ENCODE results near the gene LEMD3. TPM values are rescaled to one million over a fixed set of nuclear protein-coding genes. Genes with fewer than 3 reads are reported as not detected.

The LEMD3 gene
- total RNA-seq, 1 donor from 2014 or later, result 35.8 TPM

GRCh38 chr12:65188179-65188701 lies 18.9 kb downstream of the LEMD3 start:
- Histone ChIP-seq H3K9me3 (no peaks in the 10 kb centered on the region), H3K4me1 (peaks cover 44% of the 10 kb centered on the region), H3K36me3 (no peaks in the 10 kb centered on the region), H3K27me3 (no peaks in the 10 kb centered on the region), H3K27ac (no peak overlapping the region), H3K4me3 (no peak overlapping the region)
- no peak for DNase-seq (ENCODE audit: extremely low spot score in 2 of 2)
- intact Hi-C loops (cut with DNase I), result no loop called here
- TF ChIP-seq POLR2A (IDR thresholded peaks at IDR 0.05) (no peak), CTCF (IDR thresholded peaks at IDR 0.05) (no peak), POLR2AphosphoS5 (IDR thresholded peaks at IDR 0.05; ENCODE audit: insufficient read depth in 1 of 2, low read depth in 1 of 2) (no peak)

GRCh38 chr12:65189028-65189718 lies 19.8 kb downstream of the LEMD3 start:
- no peak for TF ChIP-seq POLR2AphosphoS5 (IDR thresholded peaks at IDR 0.05; ENCODE audit: insufficient read depth in 1 of 2, low read depth in 1 of 2)
- no peak for TF ChIP-seq POLR2A (IDR thresholded peaks at IDR 0.05)
- no peak for TF ChIP-seq CTCF (IDR thresholded peaks at IDR 0.05)
- Histone ChIP-seq H3K4me3 (no peak overlapping the region), H3K27me3 (no peaks in the 10 kb centered on the region), H3K36me3 (no peaks in the 10 kb centered on the region), H3K9me3 (no peaks in the 10 kb centered on the region), H3K4me1 (peaks cover 44% of the 10 kb centered on the region), H3K27ac (no peak overlapping the region)
- intact Hi-C loops (cut with DNase I), result no loop called here
- DNase-seq (ENCODE audit: extremely low spot score in 2 of 2), result no peak

GRCh38 chr12:65192963-65193516 lies 23.7 kb downstream of the LEMD3 start:
- Histone ChIP-seq H3K9me3 (no peaks in the 10 kb centered on the region), H3K36me3 (no peaks in the 10 kb centered on the region), H3K4me3 (no peak overlapping the region), H3K27ac (no peak overlapping the region), H3K27me3 (no peaks in the 10 kb centered on the region), H3K4me1 (peaks cover 41% of the 10 kb centered on the region)
- no peak for DNase-seq (ENCODE audit: extremely low spot score in 2 of 2)
- intact Hi-C loops (cut with DNase I), result no loop called here
- TF ChIP-seq POLR2A (IDR thresholded peaks at IDR 0.05) (no peak), POLR2AphosphoS5 (IDR thresholded peaks at IDR 0.05; ENCODE audit: insufficient read depth in 1 of 2, low read depth in 1 of 2) (no peak), CTCF (IDR thresholded peaks at IDR 0.05) (no peak)

- intact Hi-C loops (cut with DNase I), result no loop called here
- no peak for TF ChIP-seq CTCF (IDR thresholded peaks at IDR 0.05)
- DNase-seq (ENCODE audit: extremely low spot score in 2 of 2), result no peak
- no peak overlapping the region for H3K27ac ChIP-seq
- peaks cover 34% of the 10 kb centered on the region for H3K4me1 ChIP-seq
- no peaks in the 10 kb centered on the region for H3K36me3 ChIP-seq
- H3K4me3 ChIP-seq, result no peak overlapping the region
- no peaks in the 10 kb centered on the region for H3K9me3 ChIP-seq
- no peaks in the 10 kb centered on the region for H3K27me3 ChIP-seq
These were observed 25.6 kb downstream of the LEMD3 start for GRCh38 chr12:65194949-65195348.

GRCh38 chr12:65195387-65196055 lies 26.1 kb downstream of the LEMD3 start:
- Histone ChIP-seq H3K4me1 (peaks cover 33% of the 10 kb centered on the region), H3K4me3 (no peak overlapping the region), H3K27ac (no peak overlapping the region), H3K36me3 (no peaks in the 10 kb centered on the region), H3K27me3 (no peaks in the 10 kb centered on the region), H3K9me3 (no peaks in the 10 kb centered on the region)
- DNase-seq (ENCODE audit: extremely low spot score in 2 of 2), result no peak
- intact Hi-C loops (cut with DNase I), result no loop called here
- no peak for TF ChIP-seq POLR2A (IDR thresholded peaks at IDR 0.05)
- no peak for TF ChIP-seq CTCF (IDR thresholded peaks at IDR 0.05)
- no peak for TF ChIP-seq POLR2AphosphoS5 (IDR thresholded peaks at IDR 0.05; ENCODE audit: insufficient read depth in 1 of 2, low read depth in 1 of 2)

Measured in vagina (tissue), 2 donors.